GM21723 (cell line): Measurements from ENCODE around the gene EPHA5.

Source experiments
- ATAC-seq: cut with Tn5 transposase; IDR thresholded peaks from one replicate; pipeline ENCODE4 v1.9.1; 2021; ENCODE audit warnings: mild to moderate bottlenecking, moderate library complexity; ENCODE audit not compliant: unreplicated experiment

EPHA5 gene

GRCh38 chr4:65670331-65671031, at the start of gene EPHA5:
TSS of gene EPHA5 (minus strand) at chr4:65670489. CDS start at chr4:65669742, 747 bp downstream.
- no peak for ATAC-seq

DNA sequence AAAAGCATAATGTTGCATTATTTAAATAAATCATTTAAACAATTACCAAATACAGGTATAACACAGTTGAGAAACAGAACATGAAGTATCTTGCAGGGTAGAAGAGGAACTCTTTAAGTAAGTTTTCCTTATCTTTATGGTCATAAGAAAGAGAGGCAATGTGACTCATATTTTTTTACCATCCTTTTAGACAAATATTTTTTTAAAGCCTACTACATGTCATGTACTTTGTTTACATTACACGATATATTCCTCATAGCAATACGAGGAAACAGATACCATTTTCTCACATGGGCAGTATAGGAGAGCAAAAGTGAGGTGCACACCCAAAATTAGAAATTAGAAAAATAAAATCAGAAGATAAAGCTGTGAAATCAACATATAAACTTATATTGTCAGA, 49.3 kb upstream of the EPHA5 start:
- ATAC-seq: no peak

DNA sequence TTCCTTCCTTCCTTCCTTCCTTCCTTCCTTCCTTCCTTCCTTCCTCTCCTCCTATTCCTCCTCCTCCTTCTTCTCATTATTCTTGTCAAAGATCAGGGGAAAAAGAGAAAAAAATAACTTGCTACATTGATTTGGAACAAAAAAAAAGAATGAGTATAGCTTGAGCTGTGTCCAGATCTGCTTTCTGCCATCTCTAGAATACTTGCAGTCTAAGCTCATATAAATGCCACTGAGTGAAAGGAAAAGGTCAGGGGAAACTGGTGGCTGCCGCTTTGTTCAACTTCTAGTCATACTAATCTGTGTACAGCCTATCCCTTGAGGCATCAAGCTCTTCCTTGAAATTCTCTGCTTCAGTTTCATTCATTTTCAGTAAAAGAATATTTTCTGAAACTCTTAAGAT, 28.3 kb upstream of the EPHA5 start:
- no peak for ATAC-seq

DNA sequence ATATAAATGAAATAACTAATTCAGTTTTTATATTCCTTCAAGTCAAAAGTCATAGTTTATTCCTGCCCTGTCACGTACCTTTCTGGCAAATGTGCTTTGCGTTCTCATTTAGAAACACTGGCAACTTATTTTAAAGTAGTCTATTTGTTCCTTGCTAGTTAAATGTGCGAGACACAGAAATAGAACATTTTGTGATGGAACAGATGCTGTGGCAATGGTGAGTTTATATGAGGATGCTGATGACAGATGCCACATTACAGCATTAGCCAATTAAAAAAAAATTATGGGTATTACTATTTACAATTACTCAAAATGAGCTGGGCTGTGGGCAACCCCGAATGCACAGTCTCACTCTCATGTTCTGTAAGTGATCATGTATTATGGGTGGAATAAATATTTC, 26.1 kb upstream of the EPHA5 start:
- ATAC-seq: no peak

- ATAC-seq: no peak
Observed at GRCh38 chr4:65671372-65671771, 1.1 kb upstream of the EPHA5 start.

DNA sequence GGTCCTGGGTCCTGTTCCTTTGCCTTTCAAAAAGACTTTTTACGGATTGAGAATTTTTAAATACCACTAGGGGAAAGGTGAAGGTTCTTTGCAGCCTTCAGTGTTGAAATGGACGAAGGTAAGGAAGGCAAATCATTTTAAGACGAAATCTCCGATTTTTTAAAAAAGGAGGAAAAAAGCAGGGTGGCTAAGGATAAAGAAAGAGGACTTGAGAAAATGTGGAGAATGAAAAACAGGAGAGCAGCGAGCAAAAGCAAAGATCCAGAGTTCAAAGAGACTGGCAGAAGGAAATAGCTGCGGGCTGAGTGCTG, 314 bp downstream of the EPHA5 start:
- ATAC-seq: no peak

DNA sequence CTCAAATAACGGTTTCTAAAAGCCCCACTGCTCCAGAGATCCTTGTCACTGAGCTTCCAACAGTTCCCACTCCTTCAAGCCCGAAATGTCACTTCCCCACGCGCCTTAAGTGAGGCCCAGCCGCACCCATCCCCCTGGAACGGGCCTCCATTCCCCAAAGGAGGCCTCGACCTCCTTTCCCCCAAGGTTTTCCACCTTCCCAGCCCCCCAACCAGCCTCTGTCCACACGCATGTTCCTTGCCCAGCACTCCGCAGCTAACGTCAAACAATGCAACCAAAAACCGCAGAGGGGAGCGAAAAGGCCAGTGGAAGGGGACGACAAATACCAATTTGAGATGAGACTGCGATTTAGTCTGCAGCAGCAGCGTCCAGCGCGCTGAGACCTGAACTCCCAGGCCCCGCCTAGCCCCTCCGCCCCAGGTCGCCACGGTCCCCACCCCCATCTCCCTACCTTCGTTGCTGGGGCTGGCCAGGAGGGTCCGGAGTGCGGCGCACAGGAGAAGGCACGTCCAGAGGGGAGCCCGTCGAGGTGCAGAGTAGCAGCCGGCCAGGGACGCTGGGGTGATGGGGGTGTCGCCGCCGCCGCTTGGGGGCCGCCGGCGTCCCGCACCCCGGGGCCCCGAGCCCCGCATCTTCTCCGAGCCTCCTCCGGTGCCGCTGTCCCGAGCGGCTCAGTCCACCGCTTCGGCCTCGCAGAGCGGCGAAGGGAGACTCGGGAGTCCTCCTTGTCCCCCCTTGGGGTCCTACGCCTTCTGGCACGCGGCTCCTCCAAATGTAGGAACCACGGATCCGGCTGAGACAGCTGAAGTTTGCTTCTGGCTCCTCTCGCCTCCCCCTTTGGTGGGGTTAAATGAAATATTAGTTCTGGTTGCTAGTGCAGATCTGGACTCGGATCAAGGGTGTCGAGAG, 924 bp downstream of the EPHA5 start:
- ATAC-seq: no peak

DNA sequence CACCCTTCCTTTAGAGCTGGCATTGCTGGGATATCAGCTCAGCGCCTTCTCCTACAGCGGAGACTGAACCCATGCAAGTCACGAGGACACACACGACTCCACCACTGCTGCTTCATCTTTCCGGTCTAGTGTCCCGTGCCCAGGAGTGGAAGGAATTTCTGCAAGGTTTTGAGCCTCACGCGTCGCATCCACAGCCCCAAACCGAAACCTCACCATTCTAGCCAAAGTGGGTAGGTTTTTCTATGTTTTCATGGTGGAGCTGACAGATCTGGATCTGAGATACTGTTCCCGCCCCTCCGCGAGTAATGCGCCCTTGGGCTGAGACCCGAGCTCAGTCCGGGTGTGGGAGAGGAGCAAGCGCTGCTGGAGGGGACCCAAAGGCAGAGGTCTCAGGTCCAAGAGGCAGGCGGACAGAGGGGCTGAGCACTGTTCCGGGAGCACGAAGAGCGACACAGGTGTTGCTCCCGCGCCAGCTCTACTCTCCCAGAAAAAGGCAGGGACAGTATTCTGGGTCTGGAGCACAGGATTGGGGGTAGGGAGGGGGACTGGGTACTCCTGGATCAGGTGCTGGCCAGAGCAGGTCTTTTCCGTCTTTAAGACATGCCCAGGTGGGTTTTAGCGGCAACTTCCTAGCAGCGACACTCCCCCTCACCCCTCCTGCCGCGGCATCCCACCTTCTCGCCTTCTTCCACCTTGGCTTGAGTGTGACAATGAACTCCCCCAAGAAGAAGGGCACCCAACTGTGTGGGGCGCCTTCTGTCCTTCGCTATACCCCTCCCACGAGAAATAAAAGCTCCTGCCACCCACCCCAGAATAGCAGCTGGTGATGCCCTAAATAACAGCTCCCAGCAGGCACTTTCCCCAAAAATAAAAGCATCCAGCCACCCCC, 1.8 kb downstream of the EPHA5 start:
- ATAC-seq: no peak

GRCh38 chr4:65667506-65668041, 2.7 kb downstream of the EPHA5 start:
- no peak for ATAC-seq

GRCh38 chr4:65665771-65666523, 4.3 kb downstream of the EPHA5 start:
- no peak for ATAC-seq

DNA sequence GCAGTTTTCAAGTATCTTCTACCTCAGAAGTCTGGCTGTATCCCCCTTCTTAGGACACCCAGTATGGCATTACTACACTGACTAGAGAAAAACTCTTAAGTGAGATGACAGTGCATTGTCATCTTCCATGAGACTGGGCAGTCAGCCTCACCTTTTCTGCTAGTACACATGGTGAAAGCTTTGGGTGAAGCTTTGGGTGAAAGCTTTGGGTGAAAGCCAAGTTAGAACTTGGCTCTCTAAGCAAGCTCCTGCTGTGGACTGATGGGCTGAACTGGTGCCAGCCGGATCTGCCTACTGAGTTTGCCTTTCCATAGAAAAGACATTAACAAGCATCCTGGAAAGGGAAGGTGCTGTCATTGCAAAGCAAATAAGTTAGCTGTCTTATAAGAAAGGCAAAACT, 8.8 kb downstream of the EPHA5 start:
- no peak for ATAC-seq

GRCh38 chr4:65658117-65658516, 12.2 kb downstream of the EPHA5 start:
- no peak for ATAC-seq

DNA sequence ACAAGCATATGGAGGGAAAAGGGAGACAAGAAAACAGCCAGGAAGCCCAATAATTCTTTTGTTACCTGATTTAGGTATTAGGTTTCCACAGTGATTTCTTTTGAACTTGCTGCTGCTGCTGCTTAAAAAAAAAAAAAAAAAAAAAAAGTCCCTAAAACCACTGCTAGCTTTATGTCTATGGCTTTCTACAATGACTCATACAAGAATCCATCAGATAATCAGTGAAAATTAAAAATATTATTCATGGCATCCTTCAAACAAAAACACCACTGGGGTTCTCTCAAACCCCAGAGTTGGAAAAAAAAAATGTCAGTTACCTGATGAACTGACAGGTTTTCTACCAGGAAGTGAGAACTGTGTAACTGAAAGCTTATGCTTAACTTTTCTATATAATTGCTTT, 14.3 kb downstream of the EPHA5 start:
- ATAC-seq: no peak

GRCh38 chr4:65654976-65655375, 15.3 kb downstream of the EPHA5 start:
- no peak for ATAC-seq

GRCh38 chr4:65653740-65654361, 16.4 kb downstream of the EPHA5 start:
- ATAC-seq: no peak

- ATAC-seq: no peak
Observed at GRCh38 chr4:65651751-65652150, 18.5 kb downstream of the EPHA5 start.

GRCh38 chr4:65651031-65651430, 19.3 kb downstream of the EPHA5 start:
- no peak for ATAC-seq

- ATAC-seq: no peak
Observed at GRCh38 chr4:65646136-65646535, 24.2 kb downstream of the EPHA5 start.

DNA sequence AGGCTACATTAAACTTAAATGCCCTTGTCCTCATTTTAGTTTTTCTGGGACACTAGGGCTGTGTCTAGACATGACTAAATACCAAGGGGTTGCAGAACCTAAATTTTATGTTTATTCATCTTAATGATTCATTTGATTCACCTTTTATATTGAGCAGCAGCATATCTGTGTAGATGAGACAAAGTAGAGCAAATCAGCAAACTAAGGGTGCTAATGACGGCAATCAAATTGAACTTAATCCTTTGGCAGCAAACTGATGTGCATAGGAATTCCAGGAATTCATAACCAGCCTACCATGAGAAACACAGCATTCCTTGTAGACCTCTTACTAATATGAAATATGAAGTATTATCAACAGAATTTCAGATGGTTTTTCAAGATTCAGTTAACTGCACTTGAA, 25.1 kb downstream of the EPHA5 start:
- no peak for ATAC-seq
